Fibroblast of villous mesenchyme (primary cell): ENCODE data around the gene ZNF580. TPM values are rescaled to one million over a fixed set of nuclear protein-coding genes. Genes with fewer than 3 reads are reported as not detected.

Source experiments
- DNase-seq: peaks from one replicate; pipeline ENCODE4 v3.0.0-alpha.2; 2010; ENCODE audit warnings: low read depth
- H3K4me3 ChIP-seq: 2 replicates; pipeline ENCODE4 v1.5.1; 2011; ENCODE audit warnings: low read depth, mild to moderate bottlenecking, low read length
- CTCF ChIP-seq: IDR thresholded peaks from 2 replicates; pipeline ENCODE4 v1.5.1; 2012; ENCODE audit warnings: low read depth, mild to moderate bottlenecking, low read length; ENCODE audit not compliant: insufficient read depth
- total RNA-seq: library from RNA; depleted of rRNA; stranded (reverse); fragments of >200 nt; gene quantifications from 2 replicates; pipeline ENCODE4 v1.2.3, GENCODE V29; 2012

The ZNF580 gene
- total RNA-seq, 1 donor = 5.6 TPM

- no peak for DNase-seq
- no peak for TF ChIP-seq CTCF
- H3K4me3 ChIP-seq = no peak overlapping the region
Observed at GRCh38 chr19:55687281-55688201, 46.7 kb downstream of the ZNF580 start.

- no peak overlapping the region for H3K4me3 ChIP-seq
- peak; percentile 8 for DNase-seq
- TF ChIP-seq CTCF = no peak
Observed at GRCh38 chr19:55688422-55689218, 47.8 kb downstream of the ZNF580 start.

- no peak for DNase-seq
- no peak for TF ChIP-seq CTCF
- no peak overlapping the region for H3K4me3 ChIP-seq
Observed at GRCh38 chr19:55689411-55690108, 48.8 kb downstream of the ZNF580 start.

- no peak for DNase-seq
- TF ChIP-seq CTCF = no peak
- no peak overlapping the region for H3K4me3 ChIP-seq
Observed at GRCh38 chr19:55690109-55690768, 49.4 kb downstream of the ZNF580 start.

GRCh38 chr19:55690769-55691545 is 50.2 kb downstream of the ZNF580 start:
- no peak overlapping the region for H3K4me3 ChIP-seq
- no peak for TF ChIP-seq CTCF
- no peak for DNase-seq
